A549 (cell line): ENCODE measurements around the gene POC1B. TPM values are rescaled to one million over a fixed set of nuclear protein-coding genes. Genes with fewer than 3 reads are reported as not detected.
"Not testable (repeated sequence)": the region's sequence is repeated elsewhere in the genome, so short reads cannot be mapped to it uniquely, and the experiment has no call there.

Source experiments
- ATAC-seq, 2 experiments: fragments of 200-7000 bp in 1 of 2; fragments of >200 bp in 1 of 2; cut with Nextera tagmentation in 1 of 2; cut with Tn5 transposase in 1 of 2; 3 replicates each; pipeline versions ENCODE4 v1.8.0 to v1.9.1; 2018 to 2020; ENCODE audit warnings: mild to moderate bottlenecking in 1 of 2, moderate library complexity in 1 of 2
- CTCF ChIA-PET: fragments of 300-600 bp; sonication (Branson Sonifier 250); formaldehyde crosslinking; extraction: SDS; loops from one replicate; lab custom pipeline; 2021; ENCODE audit warnings: antibody characterized with exemption, inconsistent platforms; lab: Yijun Ruan, JAX
- POLR2A ChIA-PET: fragments of 350-600 bp; formaldehyde crosslinking; extraction: SDS; loops from one replicate; lab custom pipeline; 2021; ENCODE audit warnings: antibody characterized with exemption, inconsistent platforms; lab: Yijun Ruan, JAX
- DNase-seq, 2 experiments: peaks; one replicate each; pipeline versions ENCODE4 v3.0.0 to v3.0.0-alpha.2; 2011 to 2016; ENCODE audit warnings: low read depth in 1 of 2, low spot score in 1 of 2
- FAIRE-seq: peaks from 2 replicates; lab custom pipeline; 2011; peaks lifted over from hg19 to GRCh38; lab: Jason Lieb, UNC
- H3K27ac ChIP-seq, 2 experiments: fragments of >200 bp; sonication (Bioruptor Twin); formaldehyde crosslinking; 3 replicates each; pipeline ENCODE4 v1.5.1; 2016 to 2017
- H3K4me1 ChIP-seq: fragments of >200 bp; sonication (Bioruptor Twin); formaldehyde crosslinking; 3 replicates; pipeline ENCODE4 v1.6.1; 2016
- H3K4me2 ChIP-seq: fragments of >200 bp; sonication (Bioruptor Twin); formaldehyde crosslinking; 3 replicates; pipeline ENCODE4 v1.6.1; 2016
- H3K4me3 ChIP-seq: fragments of >200 bp; sonication (Bioruptor Twin); formaldehyde crosslinking; 3 replicates; pipeline ENCODE4 v1.5.1; 2016
- H3K9me3 ChIP-seq: fragments of >200 bp; sonication (Bioruptor Twin); formaldehyde crosslinking; 3 replicates; pipeline ENCODE4 v1.6.1; 2016
- ATOH8 ChIP-seq: fragments of 250-450 bp; sonication (Bioruptor Pico); IDR thresholded peaks from 2 replicates; pipeline ENCODE4 v1.5.0; 2020; ENCODE audit warnings: low read depth, mild to moderate bottlenecking, moderate library complexity
- BCL3 ChIP-seq: fragments of >200 bp; sonication (Bioruptor Twin); formaldehyde crosslinking; IDR thresholded peaks from 3 replicates; pipeline ENCODE4 v1.6.1; 2016
- BHLHE40 ChIP-seq: IDR thresholded peaks from 2 replicates; pipeline ENCODE4 v1.6.1; 2012; ENCODE audit warnings: low read depth, low read length, inconsistent platforms
- CTCF ChIP-seq: fragments of >200 bp; sonication (Bioruptor Twin); formaldehyde crosslinking; IDR thresholded peaks from 3 replicates; pipeline ENCODE4 v1.5.1; 2016
- E2F6 ChIP-seq: IDR thresholded peaks from 2 replicates; pipeline ENCODE4 v1.6.1; 2012; ENCODE audit warnings: low read depth, borderline replicate concordance
- EHF ChIP-seq: fragments of 250-450 bp; sonication (Bioruptor Pico); IDR thresholded peaks from 2 replicates; pipeline ENCODE4 v1.5.0; 2020; ENCODE audit warnings: mild to moderate bottlenecking
- EHMT2 ChIP-seq: fragments of 200-600 bp; sonication (generic); IDR thresholded peaks from 2 replicates; pipeline ENCODE4 v1.6.1; 2016; ENCODE audit warnings: antibody characterized with exemption, low read depth, mild to moderate bottlenecking, moderate library complexity
- EP300 ChIP-seq, 2 experiments: fragments of >200 bp; sonication (Bioruptor Twin); formaldehyde crosslinking; IDR thresholded peaks; 2 replicates in 1 of 2; 3 replicates in 1 of 2; pipeline ENCODE4 v1.6.1; 2016 to 2017
- HMGXB4 ChIP-seq: fragments of 250-450 bp; sonication (Bioruptor Pico); IDR thresholded peaks from 2 replicates; pipeline ENCODE4 v1.5.0; 2021; ENCODE audit warnings: mild to moderate bottlenecking, moderate library complexity, borderline replicate concordance
- HOXB13 ChIP-seq: fragments of 250-450 bp; sonication (Bioruptor Pico); IDR thresholded peaks from 2 replicates; pipeline ENCODE4 v1.5.0; 2020; ENCODE audit warnings: low read depth, mild to moderate bottlenecking, moderate library complexity
- HOXB5 ChIP-seq: fragments of 250-450 bp; sonication (Bioruptor Pico); IDR thresholded peaks from 2 replicates; pipeline ENCODE4 v1.5.0; 2020; ENCODE audit warnings: mild to moderate bottlenecking, moderate library complexity
- JUN ChIP-seq, 2 experiments: fragments of >200 bp; sonication (Bioruptor Twin); formaldehyde crosslinking; IDR thresholded peaks; 2 replicates in 1 of 2; 3 replicates in 1 of 2; pipeline ENCODE4 v1.6.1; 2016 to 2017
- KDM5A ChIP-seq: fragments of 200-600 bp; sonication (generic); IDR thresholded peaks from 2 replicates; pipeline ENCODE4 v1.6.1; 2016; ENCODE audit warnings: antibody characterized with exemption, mild to moderate bottlenecking
- NFE2L2 ChIP-seq: fragments of 150-350 bp; conservative IDR thresholded peaks from 2 replicates; pipeline ENCODE4 v1.6.1; 2014; ENCODE audit warnings: low read length
- NR3C1 ChIP-seq: fragments of >200 bp; sonication (Bioruptor Twin); formaldehyde crosslinking; IDR thresholded peaks from 3 replicates; pipeline ENCODE4 v1.6.1; 2017
- POLR2A ChIP-seq: IDR thresholded peaks from 2 replicates; pipeline ENCODE4 v1.6.1; 2012; ENCODE audit warnings: mild to moderate bottlenecking, low read length
- RAD21 ChIP-seq, 2 experiments: fragments of >200 bp in 1 of 2; sonication (Bioruptor Twin) in 1 of 2; formaldehyde crosslinking in 1 of 2; IDR thresholded peaks in 1 of 2; conservative IDR thresholded peaks in 1 of 2; 2 replicates in 1 of 2; 3 replicates in 1 of 2; pipeline ENCODE4 v1.6.1; 2012 to 2018; ENCODE audit warnings: inconsistent platforms in 1 of 2
- RCOR1 ChIP-seq: fragments of 150-350 bp; IDR thresholded peaks from 2 replicates; pipeline ENCODE4 v1.6.1; 2014; ENCODE audit warnings: antibody characterized with exemption, low read length, low read depth
- RFX5 ChIP-seq: fragments of 450-650 bp; IDR thresholded peaks from 2 replicates; pipeline ENCODE4 v1.7.1; 2014; ENCODE audit warnings: antibody characterized with exemption, mild to moderate bottlenecking, moderate library complexity
- RNF2 ChIP-seq: fragments of 200-600 bp; sonication (generic); IDR thresholded peaks from 2 replicates; pipeline ENCODE4 v1.6.1; 2016; ENCODE audit warnings: low read depth, mild to moderate bottlenecking, antibody characterized with exemption, moderate library complexity, borderline replicate concordance
- SMC3 ChIP-seq: fragments of >200 bp; sonication (Bioruptor Twin); formaldehyde crosslinking; IDR thresholded peaks from 3 replicates; pipeline ENCODE4 v1.6.1; 2018; ENCODE audit warnings: inconsistent platforms
- USF2 ChIP-seq: fragments of 450-650 bp; IDR thresholded peaks from 2 replicates; pipeline ENCODE4 v1.6.1; 2014; ENCODE audit warnings: antibody characterized with exemption
- WGBS: methylation state at CpG from one replicate; pipeline ENCODE4 v1.1.6; 2017; ENCODE audit errors: missing lambda C conversion rate; 5-methylcytosine and 5-hydroxymethylcytosine counted together
- polyA plus RNA-seq, 4 experiments: library from polyadenylated mRNA; depleted of rRNA in 3 of 4; stranded (reverse); fragments of >200 nt; fragmentation: RNase III in 1 of 4; extraction: RNeasy Plus Mini Kit Qiagen cat#74134 plus additional on column Dnase treatment in 1 of 4; gene quantifications; 2 replicates in 3 of 4; 3 replicates in 1 of 4; pipeline ENCODE4 v1.2.3, GENCODE V29; 2011 to 2017

Gene POC1B
- polyA plus RNA-seq, 2 of the 4 experiments (the other 2 are of a cell fraction): 10.8 to 38.6 TPM

- H3K4me2 ChIP-seq: no peak overlapping the region
- DNase-seq (no peak), ATAC-seq (peak; percentile 54 to 62; a peak in 5 of 6 replicates), FAIRE-seq (no peak)
- CTCF ChIA-PET: interaction anchor here (0.6 to 6.9 kb wide), 34 partner anchors 10 to 460 kb away, joined by 3 to 81 read pairs (median 6); partner anchors contain the start of genes DUSP6 and POC1B
- TF ChIP-seq BCL3 (no peak), JUN (IDR thresholded peaks at IDR 0.05) (no peak), EP300 (IDR thresholded peaks at IDR 0.05) (no peak), RFX5 (no peak), EHF (CRISPR knock-in tag) (no peak), RCOR1 (no peak), HOXB13 (no peak), KDM5A (no peak), E2F6 (no peak), HOXB5 (CRISPR knock-in tag) (no peak), ATOH8 (no peak), NFE2L2 (no peak), CTCF (no peak), NR3C1 (no peak), USF2 (no peak), BHLHE40 (no peak)
- no peak overlapping the region for H3K27ac ChIP-seq
- H3K9me3 ChIP-seq: no peaks in the 10 kb centered on the region
- 89% methylated on average over 4 of the region's 4 CpGs for WGBS
- no peaks in the 10 kb centered on the region for H3K4me1 ChIP-seq
- POLR2A ChIA-PET: no interaction called here
- H3K4me3 ChIP-seq: no peak overlapping the region
These were observed 64.7 kb downstream of the POC1B start for GRCh38 chr12:89461190-89461589.

- TF ChIP-seq SMC3 (peak; percentile 36; the same call in 1 of the 3 replicates), RAD21 (conservative IDR thresholded peaks at IDR 0.05 in 1 of 2, IDR thresholded peaks at IDR 0.05 in 1 of 2) (peak in 1 of 2 experiments; percentile 22; a peak in 1 of 5 replicates)
- TF ChIP-seq, all 56 proteins: peak for 2; not testable (repeated sequence) for 54
- whole genome bisulfite sequencing: 42% methylated on average over 4 of the region's 4 CpGs
- DNase-seq, H3K4me2 ChIP-seq, H3K9me3 ChIP-seq, H3K4me3 ChIP-seq, H3K4me1 ChIP-seq, FAIRE-seq, ATAC-seq, H3K27ac ChIP-seq: not testable (repeated sequence)
- POLR2A ChIA-PET: interaction anchor here (1.9 kb wide), 1 partner anchor 106 kb away, joined by 12 read pairs; the partner anchor contains the start of gene DUSP6
- CTCF ChIA-PET: interaction anchor here (0.6 to 6.9 kb wide), 14 partner anchors 11 to 445 kb away, joined by 3 to 81 read pairs (median 3); partner anchors contain the start of gene GALNT4
These were observed 66.6 kb downstream of the POC1B start for GRCh38 chr12:89459279-89459678.

GRCh38 chr12:89456565-89456964 lies 69.3 kb downstream of the POC1B start:
- FAIRE-seq: no peak

More at GRCh38 chr12:89456565-89456964, 69.3 kb downstream of the POC1B start:
- TF ChIP-seq POLR2A (no peak), HOXB5 (CRISPR knock-in tag) (no peak), HMGXB4 (CRISPR knock-in tag) (no peak), EP300 (IDR thresholded peaks at IDR 0.05) (no peak), EHMT2 (no peak), RNF2 (no peak)
- ATAC-seq (no peak), DNase-seq (no peak)
- CTCF ChIA-PET: interaction anchor here (1.4 kb wide), 1 partner anchor 437 kb away, joined by 3 read pairs; no protein-coding TSS in a partner anchor
- Histone ChIP-seq H3K4me3 (no peak overlapping the region), H3K4me1 (peaks cover 4% of the 10 kb centered on the region; the same call in 2 of the 3 replicates), H3K27ac (no peak overlapping the region), H3K9me3 (no peaks in the 10 kb centered on the region), H3K4me2 (no peak overlapping the region)
- 79% methylated on average over 1 of the region's 1 CpG for WGBS
- POLR2A ChIA-PET: no interaction called here
